Endothelial cell of umbilical vein (primary cell): ENCODE measurements around the gene CTNND2. TPM values are rescaled to one million over a fixed set of nuclear protein-coding genes. Genes with fewer than 3 reads are reported as not detected.

Source experiments
- BruUV-seq: library from RNA; stranded (reverse); fragments of 400-500 nt; replicated peaks from 2 replicates; lab custom pipeline; 2021; lab: Mats Ljungman, UMichigan
- CTCF ChIA-PET: fragments of 300-600, 350-600 bp; sonication (Branson Sonifier 250); formaldehyde crosslinking; loops from one replicate; lab custom pipeline; 2021; ENCODE audit warnings: antibody characterized with exemption, inconsistent platforms; lab: Charles Lee
- POLR2A ChIA-PET: fragments of 300-600, 350-600 bp; sonication (Branson Sonifier 250); formaldehyde crosslinking; loops from one replicate; lab custom pipeline; 2021; ENCODE audit warnings: antibody characterized with exemption, inconsistent platforms; lab: Charles Lee
- DNase-seq: peaks from one replicate; pipeline ENCODE4 v3.0.0-alpha.2; 2011; ENCODE audit warnings: low read depth, low spot score
- FAIRE-seq: peaks from 2 replicates; lab custom pipeline; 2011; peaks lifted over from hg19 to GRCh38; lab: Jason Lieb, UNC
- H2AFZ ChIP-seq: 2 replicates; pipeline ENCODE4 v1.6.0; 2012; ENCODE audit warnings: low read depth, low read length, control low read depth, inconsistent platforms
- H3K27ac ChIP-seq: 2 replicates; pipeline ENCODE4 v1.5.1; 2011; ENCODE audit warnings: low read depth, mild to moderate bottlenecking, control low read depth, low read length, moderate library complexity; ENCODE audit not compliant: insufficient read depth
- H3K27me3 ChIP-seq, 2 experiments: 2 replicates each; pipeline versions ENCODE4 v1.6.0 to v1.6.1; 2011; ENCODE audit warnings: low read length in 2 of 2, mixed read lengths in 1 of 2; ENCODE audit not compliant: control insufficient read depth in 2 of 2, insufficient read depth in 2 of 2
- H3K36me3 ChIP-seq, 2 experiments: 2 replicates in 1 of 2; 3 replicates in 1 of 2; pipeline ENCODE4 v1.5.1; 2011; ENCODE audit warnings: low read length in 2 of 2, mild to moderate bottlenecking in 1 of 2, moderate library complexity in 1 of 2; ENCODE audit not compliant: control insufficient read depth in 2 of 2, insufficient read depth in 2 of 2; ENCODE audit errors: extremely low read depth in 1 of 2
- H3K4me1 ChIP-seq: 3 replicates; pipeline ENCODE4 v1.5.1; 2011; ENCODE audit warnings: mild to moderate bottlenecking, low read length; ENCODE audit not compliant: control insufficient read depth, insufficient read depth; ENCODE audit errors: extremely low read depth
- H3K4me2 ChIP-seq: 2 replicates; pipeline ENCODE4 v1.6.1; 2011; ENCODE audit warnings: low read length, control low read depth, mixed read lengths; ENCODE audit not compliant: insufficient read depth
- H3K4me3 ChIP-seq, 3 experiments: fragments of 200-600 bp in 1 of 3; sonication (generic), shearing (Covaris generic) in 1 of 3; replicated peaks in 1 of 3; 2 replicates each; pipeline ENCODE4 v1.5.1; 2011 to 2016; ENCODE audit warnings: control low read depth in 3 of 3, low read length in 3 of 3, mild to moderate bottlenecking in 2 of 3, inconsistent platforms in 1 of 3, low read depth in 1 of 3, moderate library complexity in 1 of 3; ENCODE audit not compliant: insufficient read depth in 1 of 3
- H3K79me2 ChIP-seq: 2 replicates; pipeline ENCODE4 v1.6.0; 2012; ENCODE audit warnings: low read length, inconsistent platforms; ENCODE audit not compliant: control insufficient read depth, insufficient read depth
- H3K9ac ChIP-seq: replicated peaks from 2 replicates; pipeline ENCODE3; 2011; ENCODE audit warnings: low read length, control low read depth; ENCODE audit not compliant: insufficient read depth; ENCODE audit errors: extremely low read depth
- H3K9me1 ChIP-seq: replicated peaks from 3 replicates; pipeline ENCODE4 v1.6.0; 2011; ENCODE audit warnings: mild to moderate bottlenecking, low read length; ENCODE audit not compliant: control insufficient read depth, insufficient read depth; ENCODE audit errors: extremely low read depth
- H3K9me3 ChIP-seq: replicated peaks from 2 replicates; pipeline ENCODE4 v1.5.1; 2012; ENCODE audit warnings: low read length, inconsistent platforms; ENCODE audit not compliant: control insufficient read depth, insufficient read depth
- H4K20me1 ChIP-seq: replicated peaks from 2 replicates; pipeline ENCODE3; 2011; ENCODE audit warnings: mild to moderate bottlenecking, low read length; ENCODE audit not compliant: control insufficient read depth, insufficient read depth; ENCODE audit errors: extremely low read depth
- EZH2 ChIP-seq: IDR thresholded peaks from 2 replicates; pipeline ENCODE4 v1.6.1; 2012; ENCODE audit warnings: borderline replicate concordance, low read depth, mild to moderate bottlenecking, moderate library complexity, low read length, inconsistent platforms; ENCODE audit not compliant: severe bottlenecking
- FOS ChIP-seq: IDR thresholded peaks from 2 replicates; pipeline ENCODE4 v1.6.1; 2011; ENCODE audit warnings: mild to moderate bottlenecking, low read length, moderate library complexity, borderline replicate concordance; ENCODE audit not compliant: insufficient read depth
- GATA2 ChIP-seq: IDR thresholded peaks from 2 replicates; pipeline ENCODE4 v1.7.0; 2011; ENCODE audit warnings: low read depth, mild to moderate bottlenecking, moderate library complexity, mixed read lengths, low read length; ENCODE audit not compliant: insufficient read length, insufficient read depth
- JUN ChIP-seq: IDR thresholded peaks from 2 replicates; pipeline ENCODE4 v1.6.1; 2011; ENCODE audit warnings: borderline replicate concordance, low read depth; ENCODE audit not compliant: insufficient read length, insufficient read depth
- MAX ChIP-seq: IDR thresholded peaks from 2 replicates; pipeline ENCODE4 v1.6.1; 2011; ENCODE audit not compliant: insufficient read depth, insufficient read length
- MYC ChIP-seq: IDR thresholded peaks from one replicate; pipeline ENCODE4 v1.6.1; 2011; ENCODE audit warnings: mild to moderate bottlenecking, low read depth, low read length
- POLR2A ChIP-seq: IDR thresholded peaks from 2 replicates; pipeline ENCODE4 v1.6.1; 2012; ENCODE audit warnings: low read depth, mild to moderate bottlenecking, control low read depth, low read length
- POLR2AphosphoS5 ChIP-seq: IDR thresholded peaks from 2 replicates; pipeline ENCODE4 v1.6.1; 2012; ENCODE audit warnings: low read depth, mild to moderate bottlenecking, control low read depth, low read length, moderate library complexity; ENCODE audit not compliant: insufficient read depth
- dilution Hi-C: fragments of 300-500 bp; cut with MboI; formaldehyde crosslinking; loops from one replicate; pipeline ENCODE4 v1.15.0; 2019; ENCODE audit warnings: low sequenced_read_pairs; ENCODE audit not compliant: extremely low pct_ligation_motif_present
- intact Hi-C: fragments of 100-400 bp; cut with micrococcal nuclease; formaldehyde crosslinking; loops from one replicate; pipeline ENCODE4 v1.10.0; 2022
- polyA plus RNA-seq, 4 experiments: library from polyadenylated mRNA; depleted of rRNA in 3 of 4; stranded (reverse) in 3 of 4; unstranded in 1 of 4; fragments of >200 nt; gene quantifications; 2 replicates each; pipeline versions ENCODE4 v1.2.1 to v1.2.3, GENCODE V29; 2011 to 2012; ENCODE audit warnings: missing spikeins in 1 of 4
- total RNA-seq: library from RNA; stranded (reverse); gene quantifications from 2 replicates; pipeline ENCODE4 v1.2.3, GENCODE V29; 2021
- TF ChIP-seq, protein P1 (sequence below), 2 donors: IDR thresholded peaks; 1 replicate in 1 of 2; 2 replicates in 1 of 2; pipeline ENCODE4 v1.5.1; 2011; ENCODE audit warnings: low read length in 2 of 2, mild to moderate bottlenecking in 2 of 2, moderate library complexity in 2 of 2, control low read depth in 1 of 2, inconsistent platforms in 1 of 2, low read depth in 1 of 2; ENCODE audit not compliant: insufficient read depth in 1 of 2; ENCODE audit errors: extremely low read depth in 1 of 2

The CTNND2 gene
- total and polyA plus RNA-seq, 2 donors (not counting 3 experiments of a cell fraction or from before 2014, with no cell fraction given) = not detected

DNA sequence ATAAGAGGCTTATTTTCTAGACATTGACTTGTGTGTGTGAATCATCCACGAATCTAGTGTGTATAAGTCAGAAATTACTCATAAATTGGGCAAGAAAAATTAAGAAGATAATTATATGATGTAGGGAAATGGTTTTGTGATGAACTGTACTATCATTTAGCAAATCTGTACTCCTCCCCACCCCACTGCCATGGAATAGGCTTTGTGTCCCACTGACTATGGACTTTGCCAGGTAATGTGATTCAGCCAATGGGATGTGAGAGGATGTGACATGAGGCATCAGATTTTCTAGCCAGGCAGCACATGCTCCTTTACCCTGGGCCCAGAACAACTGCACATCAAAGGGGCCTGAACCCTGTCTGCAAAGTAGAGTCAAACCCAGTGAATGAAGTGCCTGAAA, 406.6 kb downstream of the CTNND2 start:
- Histone ChIP-seq H3K4me3 (no peak overlapping the region), H3K27ac (no peak overlapping the region), H4K20me1 (no peaks in the 10 kb centered on the region), H3K9me1 (no peaks in the 10 kb centered on the region), H3K27me3 (no peaks in the 10 kb centered on the region), H3K9me3 (no peaks in the 10 kb centered on the region), H3K4me1 (no peaks in the 10 kb centered on the region), H3K79me2 (no peaks in the 10 kb centered on the region), H2AFZ (no peak overlapping the region), H3K4me2 (no peak overlapping the region), H3K36me3 (no peaks in the 10 kb centered on the region), H3K9ac (no peak overlapping the region)
- dilution Hi-C loops (no loop called here), intact Hi-C loops (loop anchor here (10.0 kb wide), 1 partner anchor 803 kb away; no protein-coding TSS in a partner anchor)
- POLR2A ChIA-PET = no interaction called here
- CTCF ChIA-PET = no interaction called here
- TF ChIP-seq MYC (no peak), MAX (no peak), EZH2 (no peak), POLR2AphosphoS5 (no peak)
- no peak for DNase-seq
- no TSS peak for BruUV-seq
- FAIRE-seq = no peak

DNA sequence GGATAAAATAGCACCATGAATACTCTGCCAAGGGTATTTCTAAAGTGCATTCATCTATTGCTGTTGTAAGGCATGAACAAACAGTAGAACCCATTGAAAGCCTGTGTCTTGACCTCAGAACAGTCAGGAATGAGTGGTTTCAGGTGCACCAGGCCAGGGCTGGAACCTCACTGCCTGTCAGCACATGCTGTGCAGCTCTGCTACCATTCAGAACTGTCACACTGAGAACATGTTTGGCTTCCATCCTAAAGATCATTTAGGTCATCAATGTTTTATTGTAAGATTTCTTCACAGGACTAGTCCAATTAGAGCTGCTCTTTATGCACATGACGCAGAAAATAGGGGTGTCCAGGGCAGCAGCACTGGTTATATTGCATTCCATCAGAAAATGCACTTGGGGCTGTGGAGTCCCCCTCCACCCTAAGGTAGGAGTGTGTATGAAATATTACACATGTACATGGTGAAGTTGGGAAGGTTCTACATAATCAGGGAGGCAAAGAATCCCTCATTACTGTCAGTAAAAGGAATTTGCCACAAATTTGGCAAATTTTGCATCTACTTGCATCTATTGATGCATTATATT, 408.0 kb downstream of the CTNND2 start:
- Histone ChIP-seq H3K9me1 (no peaks in the 10 kb centered on the region), H3K36me3 (no peaks in the 10 kb centered on the region), H3K4me3 (no peak overlapping the region), H3K4me2 (no peak overlapping the region), H3K4me1 (no peaks in the 10 kb centered on the region), H3K9me3 (no peaks in the 10 kb centered on the region), H3K27ac (no peak overlapping the region), H3K9ac (no peak overlapping the region), H3K27me3 (no peaks in the 10 kb centered on the region), H4K20me1 (no peaks in the 10 kb centered on the region), H3K79me2 (no peaks in the 10 kb centered on the region), H2AFZ (no peak overlapping the region)
- no TSS peak for BruUV-seq
- intact Hi-C loops (loop anchor here (10.0 kb wide), 1 partner anchor 801 kb away; no protein-coding TSS in a partner anchor), dilution Hi-C loops (no loop called here)
- DNase-seq = no peak
- POLR2A ChIA-PET = no interaction called here
- FAIRE-seq = no peak
- CTCF ChIA-PET = no interaction called here
- TF ChIP-seq EZH2 (no peak), POLR2A (no peak), FOS (no peak), GATA2 (no peak), MYC (no peak), POLR2AphosphoS5 (no peak), MAX (no peak), JUN (no peak)
- TF ChIP-seq, protein P1, sequence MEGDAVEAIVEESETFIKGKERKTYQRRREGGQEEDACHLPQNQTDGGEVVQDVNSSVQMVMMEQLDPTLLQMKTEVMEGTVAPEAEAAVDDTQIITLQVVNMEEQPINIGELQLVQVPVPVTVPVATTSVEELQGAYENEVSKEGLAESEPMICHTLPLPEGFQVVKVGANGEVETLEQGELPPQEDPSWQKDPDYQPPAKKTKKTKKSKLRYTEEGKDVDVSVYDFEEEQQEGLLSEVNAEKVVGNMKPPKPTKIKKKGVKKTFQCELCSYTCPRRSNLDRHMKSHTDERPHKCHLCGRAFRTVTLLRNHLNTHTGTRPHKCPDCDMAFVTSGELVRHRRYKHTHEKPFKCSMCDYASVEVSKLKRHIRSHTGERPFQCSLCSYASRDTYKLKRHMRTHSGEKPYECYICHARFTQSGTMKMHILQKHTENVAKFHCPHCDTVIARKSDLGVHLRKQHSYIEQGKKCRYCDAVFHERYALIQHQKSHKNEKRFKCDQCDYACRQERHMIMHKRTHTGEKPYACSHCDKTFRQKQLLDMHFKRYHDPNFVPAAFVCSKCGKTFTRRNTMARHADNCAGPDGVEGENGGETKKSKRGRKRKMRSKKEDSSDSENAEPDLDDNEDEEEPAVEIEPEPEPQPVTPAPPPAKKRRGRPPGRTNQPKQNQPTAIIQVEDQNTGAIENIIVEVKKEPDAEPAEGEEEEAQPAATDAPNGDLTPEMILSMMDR (IDR thresholded peaks at IDR 0.05; ENCODE audit: extremely low read depth in 1 of 2, insufficient read depth in 1 of 2, low read depth in 1 of 2, low read length in 2 of 2) = no peak
